Subcutaneous adipose tissue (tissue), 4 donors: Measurements from ENCODE around the gene SMARCC1. TPM values are rescaled to one million over a fixed set of nuclear protein-coding genes. Genes with fewer than 3 reads are reported as not detected.

Source experiments
- CTCF ChIP-seq: fragments of 450-650 bp; IDR thresholded peaks from one replicate; pipeline ENCODE4 v1.5.1; 2016; ENCODE audit warnings: low read depth, mild to moderate bottlenecking, control low read depth, antibody characterized with exemption, moderate library complexity
- total RNA-seq, 4 donors: library from RNA; depleted of rRNA; stranded (reverse); fragments of >200 nt; gene quantifications; one replicate each; pipeline ENCODE4 v1.1.0, GENCODE V29; 2016

The SMARCC1 gene
- total RNA-seq, 4 donors from 2014 or later: 25.8 to 29.2 (median 26.1) TPM

GRCh38 chr3:47761046-47761445 is 20.6 kb downstream of the SMARCC1 start:
- TF ChIP-seq CTCF: no peak

GRCh38 chr3:47758261-47759025 is 23.2 kb downstream of the SMARCC1 start:
- no peak for TF ChIP-seq CTCF

DNA sequence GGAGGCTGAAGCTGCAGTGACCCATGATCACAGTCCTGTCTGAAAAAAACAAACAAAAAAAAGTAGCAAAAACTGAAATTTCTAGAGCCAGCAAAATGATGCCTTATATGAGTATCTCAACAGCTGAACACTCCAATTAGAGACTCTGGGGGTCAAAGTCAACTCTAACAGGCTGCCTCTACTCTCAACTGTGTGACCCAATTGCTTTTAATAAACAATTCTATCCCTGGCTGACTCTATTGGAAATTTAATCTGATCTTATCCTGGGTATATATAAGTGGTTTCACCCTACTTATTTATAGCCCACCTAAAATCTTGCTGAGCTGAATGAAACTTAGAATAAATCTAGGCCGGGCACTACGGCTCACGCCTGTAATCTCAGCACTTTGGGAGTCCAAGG is 29.0 kb downstream of the SMARCC1 start:
- TF ChIP-seq CTCF: no peak

- TF ChIP-seq CTCF: no peak
These were observed 34.1 kb downstream of the SMARCC1 start for GRCh38 chr3:47747558-47747957.

DNA sequence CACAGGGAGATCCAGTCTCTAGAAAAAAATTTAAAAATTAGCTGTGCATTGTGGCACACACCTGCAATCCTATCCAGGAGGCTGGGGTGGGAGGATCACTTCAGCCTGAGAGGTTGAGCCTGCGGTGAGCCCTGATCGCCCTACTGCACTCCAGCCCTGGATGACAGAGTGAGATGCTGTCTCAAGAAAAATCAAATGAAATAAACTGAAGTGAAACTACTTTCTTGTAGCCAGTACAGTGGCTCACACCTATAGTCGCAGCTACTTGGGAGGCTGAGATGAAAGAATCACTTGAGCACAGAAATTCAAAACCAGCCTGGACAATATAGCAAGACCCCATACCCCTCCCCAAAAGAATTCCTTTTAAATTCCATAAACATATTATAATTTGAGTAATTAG is 35.4 kb downstream of the SMARCC1 start:
- no peak for TF ChIP-seq CTCF

DNA sequence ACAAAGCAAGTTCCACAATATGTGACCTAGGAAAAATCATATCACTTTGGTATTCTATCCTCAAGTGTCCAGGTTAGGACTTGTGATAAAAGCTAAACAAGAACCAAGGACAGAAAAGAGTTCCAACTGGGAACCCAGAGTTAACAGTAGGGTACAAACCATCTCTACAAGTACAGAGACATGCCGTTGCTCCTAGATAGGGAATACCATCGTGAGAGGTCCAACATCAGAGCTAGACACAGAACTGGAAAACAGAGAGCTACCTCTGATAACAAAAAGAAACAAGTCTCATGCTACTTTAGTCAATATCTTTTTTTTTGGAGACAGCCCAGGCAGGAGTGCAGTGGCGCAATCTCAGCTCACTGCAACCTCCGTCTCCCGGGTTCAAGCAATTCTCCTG is 37.8 kb downstream of the SMARCC1 start:
- TF ChIP-seq CTCF: no peak

GRCh38 chr3:47741925-47742324 is 39.8 kb downstream of the SMARCC1 start:
- TF ChIP-seq CTCF: no peak
